Vagina (tissue), 2 donors: ENCODE data around the gene C2orf76. TPM values are rescaled to one million over a fixed set of nuclear protein-coding genes. Genes with fewer than 3 reads are reported as not detected.
A peak's percentile ranks its signal among the peaks of the same experiment; 100 is the strongest.

ENCODE experiments used
- DNase-seq, 2 donors: peaks; one replicate each; pipeline ENCODE4 v3.0.0-alpha.2; 2017; ENCODE audit errors: extremely low spot score in 2 of 2
- H3K27ac ChIP-seq: fragments of 200-600 bp; sonication (generic); one replicate; pipeline ENCODE4 v1.5.1; 2019
- H3K27me3 ChIP-seq: fragments of 200-600 bp; sonication (generic); one replicate; pipeline ENCODE4 v1.5.1; 2019
- H3K36me3 ChIP-seq, 2 donors: fragments of 200-600 bp; sonication (generic); one replicate each; pipeline ENCODE4 v1.5.1; 2017 to 2019
- H3K4me1 ChIP-seq: fragments of 200-600 bp; sonication (generic); one replicate; pipeline ENCODE4 v1.5.1; 2019
- H3K4me3 ChIP-seq, 2 donors: fragments of 200-600 bp; sonication (generic); 1 replicate in 1 of 2; 2 replicates in 1 of 2; pipeline ENCODE4 v1.5.1; 2016 to 2019
- H3K9me3 ChIP-seq: fragments of 200-600 bp; sonication (generic); one replicate; pipeline ENCODE4 v1.5.1; 2019
- CTCF ChIP-seq, 3 experiments: fragments of 450-650 bp in 2 of 3; fragments of 200-600 bp in 1 of 3; sonication (generic) in 1 of 3; IDR thresholded peaks; one replicate each; pipeline ENCODE4 v1.5.1; 2017 to 2019; ENCODE audit warnings: antibody characterized with exemption in 3 of 3, mild to moderate bottlenecking in 2 of 3, moderate library complexity in 2 of 3
- POLR2A ChIP-seq, 2 donors: fragments of 450-650 bp; IDR thresholded peaks; one replicate each; pipeline ENCODE4 v1.6.1; 2017; ENCODE audit warnings: antibody characterized with exemption in 2 of 2, mild to moderate bottlenecking in 2 of 2, moderate library complexity in 2 of 2
- POLR2AphosphoS5 ChIP-seq, 2 donors: sonication (generic); formaldehyde crosslinking; IDR thresholded peaks; one replicate each; pipeline ENCODE4 v1.9.0; 2017; ENCODE audit warnings: antibody characterized with exemption in 2 of 2, mild to moderate bottlenecking in 2 of 2, low read depth in 1 of 2; ENCODE audit not compliant: insufficient read depth in 1 of 2
- intact Hi-C: fragments of 100-400 bp; cut with DNase I; formaldehyde crosslinking; loops from one replicate; pipeline ENCODE4 v1.15.1; 2023
- total RNA-seq: library from RNA; depleted of rRNA; stranded (reverse); fragments of >200 nt; gene quantifications from one replicate; pipeline ENCODE4 v1.2.3, GENCODE V29; 2016

C2orf76 gene
- total RNA-seq: 3.7 TPM

DNA sequence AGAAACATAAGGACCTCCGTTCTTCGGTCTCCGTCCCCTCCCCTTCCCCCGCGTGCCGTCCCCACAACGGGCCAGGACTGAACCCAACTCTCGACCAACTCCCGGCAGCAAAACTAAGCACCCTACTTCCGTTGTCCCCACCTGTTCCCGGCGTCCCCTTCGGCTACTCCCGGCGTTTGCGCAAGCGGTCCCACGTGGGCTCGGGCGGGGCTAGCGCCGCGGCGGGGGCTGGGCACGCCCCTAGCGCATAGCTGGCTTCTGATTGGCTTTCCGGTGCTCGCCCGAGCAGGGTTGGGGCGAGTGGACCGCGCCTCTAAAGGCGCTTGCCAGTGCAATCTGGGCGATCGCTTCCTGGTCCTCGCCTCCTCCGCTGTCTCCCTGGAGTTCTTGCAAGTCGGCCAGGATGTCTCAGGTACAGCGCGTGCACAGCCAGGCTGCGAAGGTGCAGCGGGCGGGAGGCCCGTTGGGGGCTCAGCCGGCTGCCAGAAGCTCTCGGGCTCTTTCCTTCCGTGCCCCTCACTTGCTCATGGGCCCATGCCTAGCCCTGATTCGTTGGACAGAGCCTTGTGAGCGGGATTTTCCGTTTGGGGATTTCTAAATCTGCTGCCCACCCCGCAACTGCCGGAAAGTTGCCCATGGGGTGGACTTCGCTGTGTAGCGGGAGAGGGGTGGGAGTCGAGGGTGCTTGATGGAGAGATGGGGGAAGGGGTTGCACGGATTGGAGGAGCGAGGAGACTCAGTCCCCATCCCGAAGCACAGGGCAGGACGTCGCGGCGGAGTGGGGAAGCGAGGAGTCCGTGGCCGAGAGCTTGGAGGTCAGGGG lies at the start of gene C2orf76, which contains the start of gene DBI:
Gene C2orf76, minus strand, starts transcription at position 186 of the 823 bp plus-strand sequence. CDS start 26,875 bp downstream, outside the sequence.
Gene DBI, plus strand, starts transcription at position 329 of the 823 bp plus-strand sequence. Its CDS starts 75 bp downstream, at position 404.
- TF ChIP-seq CTCF (IDR thresholded peaks at IDR 0.05) (no peak), POLR2AphosphoS5 (IDR thresholded peaks at IDR 0.05; ENCODE audit: insufficient read depth in 1 of 2, low read depth in 1 of 2) (peak; percentile 95 to 96), POLR2A (IDR thresholded peaks at IDR 0.05) (no peak)
- Histone ChIP-seq H3K27me3 (no peaks in the 10 kb centered on the region), H3K27ac (peak within 1 kb of the TSS; percentile 86), H3K4me1 (peaks cover 35% of the 10 kb centered on the region), H3K4me3 (peak within 1 kb of the TSS; percentile 76 to 95), H3K9me3 (no peaks in the 10 kb centered on the region), H3K36me3 (peaks cover 0 to 38% of the 10 kb centered on the region in 2 donors)
- intact Hi-C loops: no loop called here
- DNase-seq: peak; percentile 99

- intact Hi-C loops: no loop called here
- Histone ChIP-seq H3K4me3 (no peak overlapping the region), H3K27me3 (no peaks in the 10 kb centered on the region), H3K9me3 (no peaks in the 10 kb centered on the region), H3K27ac (no peak overlapping the region), H3K36me3 (no peaks in the 10 kb centered on the region), H3K4me1 (no peaks in the 10 kb centered on the region)
- no peak for TF ChIP-seq POLR2A (IDR thresholded peaks at IDR 0.05)
- DNase-seq: no peak
These were observed 49.0 kb upstream of the C2orf76 start for GRCh38 chr2:119415630-119416029.

DNA sequence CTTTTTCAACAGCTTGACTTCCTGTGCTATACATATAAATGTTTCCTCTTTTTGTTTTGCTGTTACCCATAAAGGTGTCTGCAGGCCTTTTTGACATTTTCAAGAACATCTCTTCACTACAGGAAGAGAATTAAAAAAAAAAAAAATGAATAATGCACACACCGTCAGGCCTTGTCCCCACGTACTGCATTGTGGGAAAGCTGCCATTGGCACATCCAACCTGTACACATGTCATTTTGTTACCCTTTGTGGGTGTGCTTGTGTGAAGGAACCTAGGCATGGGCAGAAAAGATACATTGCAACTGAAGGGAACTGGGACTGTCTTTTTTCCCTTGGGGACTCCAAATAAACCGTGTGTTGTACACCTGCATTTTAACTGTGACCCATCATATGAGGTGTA lies 48.3 kb upstream of the C2orf76 start:
- intact Hi-C loops: no loop called here
- TF ChIP-seq CTCF (IDR thresholded peaks at IDR 0.05) (no peak), POLR2A (IDR thresholded peaks at IDR 0.05) (no peak), POLR2AphosphoS5 (IDR thresholded peaks at IDR 0.05; ENCODE audit: insufficient read depth in 1 of 2, low read depth in 1 of 2) (no peak)

GRCh38 chr2:119409506-119409905 lies 42.9 kb upstream of the C2orf76 start:
- Histone ChIP-seq H3K27ac (no peak overlapping the region), H3K27me3 (no peaks in the 10 kb centered on the region), H3K36me3 (no peaks in the 10 kb centered on the region), H3K4me3 (no peak overlapping the region), H3K9me3 (no peaks in the 10 kb centered on the region), H3K4me1 (peaks cover 7% of the 10 kb centered on the region)
- intact Hi-C loops: loop anchor here (5.0 kb wide), 1 partner anchor 68 kb away; no protein-coding TSS in a partner anchor
- no peak for TF ChIP-seq POLR2A (IDR thresholded peaks at IDR 0.05)
- no peak for TF ChIP-seq CTCF (IDR thresholded peaks at IDR 0.05)
- no peak for DNase-seq

More for the DNA sequence above, 48.3 kb upstream of the C2orf76 start:
- Histone ChIP-seq H3K27ac (no peak overlapping the region), H3K4me1 (no peaks in the 10 kb centered on the region), H3K4me3 (no peak overlapping the region), H3K36me3 (no peaks in the 10 kb centered on the region), H3K27me3 (no peaks in the 10 kb centered on the region), H3K9me3 (no peaks in the 10 kb centered on the region)
- DNase-seq: no peak

DNA sequence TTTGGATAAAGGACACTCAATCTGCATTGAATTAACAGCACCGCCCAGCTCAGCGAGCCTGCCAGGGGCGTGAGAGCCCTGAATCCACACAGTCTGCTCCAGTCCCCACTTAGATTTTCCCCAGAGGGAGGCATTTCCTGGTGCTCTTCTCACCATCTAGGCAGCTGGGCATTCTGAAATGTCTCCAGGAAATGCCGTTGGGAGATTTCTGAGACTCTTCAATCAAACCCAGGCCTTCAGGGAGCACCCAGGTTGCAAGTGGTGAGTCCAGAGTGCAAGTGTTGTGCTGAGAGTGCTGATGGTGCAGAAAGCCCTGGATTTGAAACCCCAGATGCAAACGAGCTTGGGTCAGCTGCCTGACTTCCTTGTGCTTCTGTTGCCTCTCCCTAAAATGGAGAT lies 41.6 kb upstream of the C2orf76 start:
- Histone ChIP-seq H3K36me3 (no peaks in the 10 kb centered on the region), H3K4me3 (no peak overlapping the region), H3K4me1 (peaks cover 7% of the 10 kb centered on the region), H3K27ac (no peak overlapping the region), H3K27me3 (no peaks in the 10 kb centered on the region), H3K9me3 (no peaks in the 10 kb centered on the region)
- DNase-seq: no peak
- TF ChIP-seq POLR2A (IDR thresholded peaks at IDR 0.05) (no peak), POLR2AphosphoS5 (IDR thresholded peaks at IDR 0.05; ENCODE audit: insufficient read depth in 1 of 2, low read depth in 1 of 2) (no peak), CTCF (IDR thresholded peaks at IDR 0.05) (peak in 1 of 3 experiments; percentile 16)
- intact Hi-C loops: loop anchor here (5.0 kb wide), 1 partner anchor 69 kb away; no protein-coding TSS in a partner anchor
